Activated T-cell treated with anti-CD3 and anti-CD28 coated beads, Interleukin-2, amount 50 U/mL, for 48 hours (primary cell): ENCODE measurements around the gene SBF1.
"Not testable (repeated sequence)": the region's sequence is repeated elsewhere in the genome, so short reads cannot be mapped to it uniquely, and the experiment has no call there.

ENCODE experiments used
- DNase-seq, 2 experiments: peaks; one replicate each; pipeline ENCODE4 v3.0.0-alpha.2; 2020

SBF1 gene

DNA sequence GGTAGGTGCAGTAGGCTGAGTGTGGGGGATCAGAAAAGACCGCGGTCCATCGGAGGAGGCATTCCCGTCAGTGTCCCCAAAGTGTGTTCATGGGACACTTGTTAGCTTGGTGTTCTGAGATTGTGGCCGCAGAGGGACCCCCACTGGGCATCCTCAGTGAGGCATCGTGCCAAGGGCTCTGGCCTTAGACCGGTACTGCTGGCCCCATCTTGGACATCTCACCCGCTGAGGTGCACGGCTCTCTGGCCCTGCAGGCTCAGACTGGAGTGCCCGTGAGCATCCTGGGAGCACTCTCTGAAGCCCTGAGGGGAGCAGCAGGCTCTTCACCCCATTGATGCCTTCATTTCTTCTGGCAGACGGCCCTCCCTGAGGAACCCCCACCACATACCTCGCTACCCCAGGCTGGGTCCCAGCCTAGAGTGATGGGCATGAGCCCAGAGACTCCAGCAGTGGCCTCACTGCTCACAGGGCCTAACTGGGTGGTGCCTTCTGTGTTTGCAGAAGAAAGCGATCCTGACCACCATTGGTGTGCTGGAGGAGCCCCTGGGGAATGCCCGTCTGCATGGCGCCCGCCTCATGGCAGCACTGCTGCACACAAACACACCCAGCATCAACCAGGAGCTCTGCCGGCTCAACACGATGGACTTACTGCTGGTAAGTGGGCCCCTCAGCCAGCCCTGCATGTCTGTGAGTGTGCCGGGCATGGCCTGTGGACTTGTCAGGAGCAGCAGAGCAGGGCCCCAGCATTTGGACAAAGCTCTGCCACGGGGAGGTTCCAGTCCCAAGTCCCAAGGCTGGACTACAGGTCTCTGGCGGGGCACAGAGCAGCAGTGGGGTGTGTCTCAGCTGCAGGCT lies 51.6 kb downstream of the SBF1 start:
- DNase-seq, result no peak

DNA sequence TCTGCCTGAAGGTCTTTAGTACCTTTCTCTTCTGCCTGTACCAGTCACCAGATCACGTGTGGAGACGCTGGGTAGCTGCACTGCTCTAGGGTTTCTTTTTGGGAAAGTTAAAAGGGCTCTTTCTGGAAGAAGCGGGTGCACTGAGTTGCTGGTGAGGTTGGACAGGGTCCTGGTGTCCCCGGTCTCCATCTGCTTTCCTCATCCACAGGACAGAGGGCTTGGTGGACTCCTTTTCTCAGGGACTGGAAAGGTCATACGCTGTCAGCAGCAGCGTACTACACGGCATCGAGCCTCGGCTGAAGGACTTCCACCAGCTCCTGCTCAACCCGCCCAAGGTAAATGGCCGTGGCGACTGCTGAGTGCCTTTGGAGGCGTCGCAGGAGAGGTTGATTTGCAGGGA lies 52.8 kb downstream of the SBF1 start:
- DNase-seq, result no peak

DNA sequence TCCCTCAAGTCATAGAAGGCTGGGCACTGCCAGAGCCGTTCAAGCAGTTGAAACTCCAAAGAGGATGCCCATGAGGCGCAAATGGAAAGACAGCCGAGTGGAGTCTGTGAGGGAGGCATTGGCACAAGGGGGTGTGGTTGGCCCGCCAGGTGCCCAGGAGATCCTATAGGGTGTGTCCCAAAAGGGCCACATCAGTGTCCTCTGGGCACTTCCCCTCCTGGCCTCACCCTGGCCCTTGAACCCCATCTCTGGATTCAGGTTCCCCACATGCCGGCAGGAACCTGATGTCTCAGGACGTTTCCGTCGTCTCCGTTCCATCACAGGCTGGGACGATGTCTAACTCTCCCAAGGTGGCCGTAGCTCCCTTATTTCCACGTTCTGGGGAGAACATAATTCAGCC lies 54.3 kb downstream of the SBF1 start:
- no peak for DNase-seq

DNA sequence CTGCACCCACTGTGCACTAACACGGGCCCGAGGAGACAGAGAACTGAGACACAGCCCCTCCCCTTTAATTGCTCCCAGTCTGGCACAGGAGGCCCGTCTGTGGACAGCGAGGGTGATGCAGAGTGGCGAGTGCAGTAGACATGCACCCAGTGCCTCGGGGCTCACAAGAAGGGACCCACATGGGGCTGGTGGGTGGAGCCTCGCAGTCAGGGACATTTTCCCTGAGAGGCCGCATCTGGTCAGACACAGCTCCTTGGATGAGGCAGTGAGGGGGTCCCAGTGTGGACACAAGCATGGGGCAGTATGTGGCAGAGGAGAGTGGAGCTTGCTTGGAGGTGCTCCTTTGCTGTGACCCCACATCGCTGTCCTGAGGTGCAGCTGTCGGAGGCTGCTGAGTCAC lies 54.8 kb downstream of the SBF1 start:
- no peak for DNase-seq

DNA sequence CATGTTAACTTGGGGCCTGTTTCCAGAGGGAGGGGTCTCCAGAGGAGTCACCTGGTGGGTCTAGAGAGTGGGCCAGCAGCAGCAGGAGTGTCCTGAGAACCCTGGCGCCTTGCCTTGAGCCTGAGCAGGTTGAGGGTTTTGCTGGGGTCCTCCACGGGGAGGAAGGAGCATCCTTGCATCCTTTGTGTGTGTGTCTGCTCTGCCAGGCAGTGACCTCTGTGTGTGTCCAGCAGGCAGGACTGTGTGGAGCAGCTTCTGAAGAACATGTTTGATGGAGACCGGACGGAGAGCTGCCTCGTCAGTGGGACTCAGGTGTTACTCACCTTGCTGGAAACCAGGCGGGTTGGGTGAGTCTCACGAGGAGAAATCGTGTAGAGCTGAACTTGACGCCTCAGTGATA lies 55.7 kb downstream of the SBF1 start:
- no peak for DNase-seq

DNA sequence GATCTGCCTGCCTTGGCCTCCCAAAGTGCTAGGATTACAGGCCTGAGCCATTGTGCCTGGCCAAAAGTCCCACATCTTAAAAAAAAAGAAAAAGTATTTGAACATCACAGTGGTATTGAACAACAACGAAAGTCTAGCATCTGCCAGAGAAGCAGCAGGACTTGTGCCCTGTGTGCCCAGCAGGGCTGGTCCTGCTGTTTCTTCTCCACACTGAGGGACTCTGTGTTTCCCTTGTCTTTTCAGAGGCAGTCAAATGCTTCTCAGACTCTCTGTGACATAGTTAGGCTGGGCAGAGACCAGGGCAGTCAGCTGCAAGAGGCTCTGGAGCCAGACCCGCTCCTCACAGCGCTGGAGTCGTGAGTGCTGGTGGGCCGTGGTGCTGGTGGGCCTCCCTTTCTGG lies 56.2 kb downstream of the SBF1 start:
- no peak for DNase-seq

DNA sequence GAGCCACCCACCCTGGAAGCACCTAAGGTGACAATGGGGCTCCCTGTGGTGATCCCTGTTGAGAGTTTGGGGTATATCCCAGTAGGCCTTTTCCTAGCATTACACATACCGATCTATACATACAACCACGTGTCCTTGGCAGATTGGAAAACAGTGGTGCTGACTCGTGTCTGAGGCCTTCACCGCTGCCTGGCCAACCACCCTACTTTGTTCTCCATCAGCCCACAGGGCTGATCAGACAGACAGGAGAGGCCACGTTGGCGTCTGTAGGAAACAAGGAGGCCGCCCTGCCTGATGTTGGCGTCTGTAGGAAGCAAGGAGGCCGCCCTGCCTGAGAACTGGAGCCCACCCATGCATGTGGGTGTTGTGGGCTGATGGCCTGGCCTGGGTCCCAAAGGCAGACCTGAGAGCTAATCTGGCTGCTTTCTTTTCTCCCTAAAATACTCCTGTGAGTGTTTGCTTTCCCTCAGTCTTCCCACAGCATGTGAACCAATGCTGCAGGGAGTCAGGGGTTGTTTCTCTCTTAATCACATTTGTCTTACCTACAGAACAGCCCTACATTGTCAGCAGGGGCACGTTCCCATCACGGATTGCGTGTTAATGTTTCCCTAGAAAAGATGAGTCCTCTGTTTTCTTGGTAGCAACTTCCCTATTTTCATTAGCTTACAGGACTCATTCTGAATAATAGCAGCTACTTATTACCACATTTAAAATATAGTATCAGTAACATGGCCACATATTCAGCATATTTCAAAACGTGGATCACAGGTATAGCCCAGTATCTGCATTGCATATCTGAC lies 57.2 kb downstream of the SBF1 start:
- DNase-seq, result no peak

DNA sequence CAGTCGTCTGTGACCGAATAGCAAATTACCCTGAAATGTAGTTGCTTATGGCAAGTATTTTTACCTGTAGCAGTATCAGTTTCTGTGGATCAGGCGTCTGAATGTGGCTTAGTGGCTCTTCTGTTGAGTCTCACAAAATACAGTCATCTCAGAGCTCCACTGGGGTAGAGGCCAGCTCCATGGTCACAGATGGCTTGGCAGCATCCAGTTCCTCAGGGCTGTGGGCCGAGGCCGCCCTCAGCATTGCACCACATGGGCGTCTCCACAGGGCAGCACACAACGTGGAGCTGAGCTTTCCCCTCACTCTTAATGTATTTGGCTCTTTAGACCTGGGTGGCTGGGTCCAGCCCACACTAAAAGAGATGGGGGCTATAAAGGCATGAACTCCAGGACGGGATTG lies 57.8 kb downstream of the SBF1 start:
- no peak for DNase-seq

DNA sequence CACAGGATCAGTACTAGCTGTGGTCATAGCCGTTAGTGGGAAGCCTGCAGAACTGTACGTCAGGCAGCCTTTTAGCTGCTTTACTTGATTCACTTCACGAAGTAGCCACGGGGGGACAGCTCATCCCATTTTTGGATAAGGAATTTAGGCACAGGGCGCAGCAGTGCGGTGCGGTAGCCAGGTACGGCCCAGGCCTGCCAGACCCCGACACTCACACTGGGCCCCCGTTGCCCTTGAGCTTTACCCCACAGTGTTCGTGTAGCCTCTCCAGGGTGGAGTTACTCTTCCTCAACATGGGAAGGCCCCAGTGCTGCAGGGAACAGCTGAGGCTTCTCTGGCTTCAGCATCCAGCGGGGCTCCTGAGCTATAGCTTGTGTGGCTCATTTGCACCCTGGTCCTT lies 59.4 kb downstream of the SBF1 start:
- no peak for DNase-seq

DNA sequence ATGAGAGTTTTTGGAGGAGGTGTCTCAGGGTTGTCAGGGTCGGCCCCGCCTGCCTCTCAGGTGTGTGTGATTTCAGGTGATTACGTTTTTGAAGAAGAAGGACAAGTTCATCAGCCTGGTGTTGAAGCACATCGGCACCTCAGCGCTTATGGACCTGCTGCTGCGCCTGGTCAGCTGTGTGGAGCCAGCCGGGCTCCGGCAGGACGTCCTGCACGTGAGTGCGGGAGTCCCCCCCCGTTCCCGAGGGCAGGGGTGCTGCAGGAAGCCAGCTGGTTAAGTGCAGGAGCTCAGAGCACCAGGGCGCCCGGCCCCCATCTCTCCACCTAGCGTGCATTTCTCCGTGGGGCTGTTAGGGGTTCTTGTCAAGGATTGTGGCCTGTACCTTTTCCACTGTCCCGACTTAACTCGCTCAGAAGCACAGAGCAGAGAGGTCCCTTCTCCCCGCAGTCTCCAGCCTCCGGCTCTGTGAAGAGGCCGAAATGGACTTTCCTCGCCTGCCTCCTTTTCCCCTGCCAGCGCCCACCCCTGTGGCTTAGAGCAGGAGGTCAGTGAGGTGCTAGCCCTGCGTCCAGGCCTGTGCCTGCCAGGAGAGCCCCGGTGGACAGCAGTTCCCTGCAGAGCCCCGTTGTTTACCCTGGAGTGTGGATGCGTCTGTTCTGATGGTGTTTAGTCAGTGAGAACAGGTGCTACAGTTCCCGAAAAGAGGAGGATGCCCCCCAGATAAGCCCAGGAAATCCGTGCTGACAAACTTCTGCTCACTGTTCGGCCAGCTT lies 60.2 kb downstream of the SBF1 start:
- DNase-seq, result no peak

DNA sequence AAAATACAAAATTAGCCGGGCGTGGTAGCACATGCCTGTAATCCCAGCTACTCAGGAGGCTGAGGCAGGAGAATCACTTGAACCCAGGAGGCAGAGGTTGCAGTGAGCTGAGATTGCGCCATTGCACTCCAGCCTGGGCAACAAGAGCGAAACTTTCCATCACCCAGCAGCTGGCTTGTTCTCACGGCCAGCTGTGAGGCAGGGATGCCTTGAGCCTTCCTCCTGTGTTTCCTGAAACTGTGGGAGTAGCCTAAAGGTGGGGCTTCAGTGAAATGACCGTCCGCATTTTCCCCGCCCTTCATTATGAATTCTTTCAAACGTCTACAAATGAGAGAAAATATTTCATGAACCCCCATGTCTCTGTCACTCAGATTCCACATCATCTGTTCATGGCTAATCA lies 65.9 kb downstream of the SBF1 start:
- DNase-seq, result not testable (repeated sequence)

DNA sequence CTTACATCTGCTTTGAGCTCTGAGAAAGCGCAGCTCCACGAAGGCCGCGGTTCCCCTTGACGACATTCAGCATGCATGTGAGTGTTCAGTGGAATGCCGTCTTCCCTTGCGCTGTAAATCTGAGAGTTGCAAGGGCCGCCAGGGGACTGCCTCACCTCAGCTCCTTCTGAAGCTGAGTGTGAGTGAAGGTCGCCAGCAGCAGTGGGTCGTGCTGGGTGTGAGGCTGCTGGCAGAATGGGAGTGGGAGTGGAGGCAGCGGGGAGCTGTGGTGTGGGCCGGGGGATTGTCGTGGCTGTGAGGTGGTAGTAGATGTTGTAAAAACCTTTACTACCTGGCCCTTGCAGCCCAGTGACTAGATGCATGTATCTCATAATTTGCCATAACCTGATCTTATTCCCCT lies 66.5 kb downstream of the SBF1 start:
- no peak for DNase-seq

DNA sequence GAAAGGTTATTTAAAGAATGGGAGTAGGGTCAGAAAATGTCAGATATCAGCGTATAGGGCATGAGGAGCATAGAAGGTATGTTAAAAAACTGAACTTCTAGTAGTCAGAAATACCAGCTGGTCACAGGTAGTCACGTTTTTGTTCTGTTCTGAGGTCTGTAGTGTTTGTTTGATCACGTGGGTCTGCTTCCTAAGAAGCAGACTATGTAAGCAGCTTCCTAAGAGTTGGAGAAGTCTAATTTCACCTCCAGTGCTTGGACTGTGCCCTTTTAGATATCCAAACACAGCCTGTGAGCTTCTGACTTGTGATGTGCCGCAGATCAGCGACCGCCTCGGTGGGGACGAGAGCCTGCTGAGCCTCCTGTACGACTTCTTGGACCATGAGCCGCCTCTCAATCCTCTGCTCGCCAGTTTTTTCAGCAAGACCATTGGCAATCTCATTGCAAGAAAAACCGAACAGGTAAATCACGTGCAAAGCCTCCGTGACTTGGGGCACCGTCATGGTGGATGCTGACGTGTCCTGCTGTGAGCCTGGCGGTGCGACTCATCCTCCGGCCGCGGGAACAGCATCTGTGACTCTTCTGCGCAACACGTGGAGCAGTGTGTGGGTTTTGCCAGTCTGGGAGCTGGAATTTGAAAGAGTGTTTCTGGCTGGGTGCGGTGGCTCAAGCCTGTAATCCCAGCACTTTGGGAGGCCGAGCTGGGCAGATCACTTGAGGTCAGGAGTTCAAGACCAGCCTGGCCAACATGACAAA lies 68.2 kb downstream of the SBF1 start:
- no peak for DNase-seq

DNA sequence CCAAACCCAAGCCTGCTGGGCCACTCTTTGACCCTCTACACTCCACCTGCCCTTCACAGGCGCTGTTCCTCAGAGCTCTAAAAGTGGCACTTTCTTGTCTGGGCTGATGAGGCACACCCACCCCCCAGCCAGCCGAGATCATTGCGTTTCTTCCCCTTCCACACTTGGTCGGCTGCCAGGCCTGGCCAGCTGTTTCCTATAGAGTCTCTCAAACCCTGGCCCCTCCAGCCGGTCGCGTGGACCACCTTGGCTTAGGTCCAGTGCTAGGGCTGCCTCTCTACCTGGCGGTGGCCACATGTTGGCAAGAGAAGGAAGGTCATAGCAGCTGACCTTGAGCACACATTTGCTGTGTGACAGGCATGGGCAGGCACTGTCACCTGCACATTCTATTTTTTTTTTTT lies 71.1 kb downstream of the SBF1 start:
- DNase-seq, result no peak

DNA sequence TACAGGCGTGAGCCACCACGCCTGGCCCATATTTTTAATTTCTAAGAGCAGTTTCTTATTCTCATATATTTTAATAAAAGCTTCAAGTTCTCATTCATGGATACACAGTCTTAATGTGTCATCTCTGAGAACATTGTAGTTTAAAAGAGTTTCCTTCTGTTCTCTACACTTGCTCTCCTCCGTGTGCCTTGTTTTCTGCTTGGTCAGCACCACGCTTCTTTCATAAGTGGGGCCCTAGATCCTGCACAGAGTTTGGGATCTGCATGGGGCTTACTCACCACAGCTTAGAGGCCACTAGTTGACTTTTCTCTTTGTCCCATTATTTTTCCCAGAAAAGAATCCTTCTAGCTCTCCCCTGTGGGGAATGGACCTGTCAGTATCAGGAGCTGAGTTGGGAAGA lies 72.9 kb downstream of the SBF1 start:
- no peak for DNase-seq

DNA sequence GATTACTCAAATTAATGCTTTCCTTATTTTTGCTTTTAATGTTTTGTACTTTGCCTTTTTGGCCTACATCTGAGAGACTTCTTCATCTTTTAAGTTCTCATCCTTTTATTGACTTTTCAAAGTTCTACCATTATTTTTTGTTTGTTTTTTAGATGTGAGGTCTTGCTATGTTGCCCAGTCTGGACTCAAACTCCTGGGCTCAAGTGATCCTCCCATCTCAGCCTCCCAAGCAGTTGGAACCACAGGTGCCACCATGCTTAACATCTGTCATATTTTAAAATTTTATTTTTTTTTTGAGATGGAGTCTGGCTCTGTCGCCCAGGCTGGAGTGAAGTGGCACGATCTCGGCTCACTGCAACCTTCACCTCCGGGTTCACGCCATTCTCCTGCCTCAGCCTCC lies 73.9 kb downstream of the SBF1 start:
- DNase-seq, result no peak

DNA sequence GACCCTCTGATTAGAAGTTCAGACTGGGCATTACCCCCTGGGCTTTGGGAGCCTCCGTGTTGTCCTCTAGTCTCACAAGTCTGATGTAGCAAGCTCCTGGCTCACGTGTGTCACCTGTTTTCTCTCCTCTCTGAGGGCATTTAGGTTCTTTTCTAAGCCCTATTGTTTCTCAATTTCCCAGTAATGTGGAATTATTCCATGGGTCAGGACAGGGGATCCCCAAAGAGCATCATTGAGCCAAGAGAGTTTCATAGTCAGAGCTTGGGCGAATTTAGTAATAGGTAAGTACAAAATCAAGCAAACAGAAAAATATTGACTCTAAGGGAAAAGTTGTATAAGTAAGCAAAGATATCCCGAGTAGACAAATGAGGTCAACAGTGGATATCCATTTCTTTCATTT lies 74.4 kb downstream of the SBF1 start:
- no peak for DNase-seq

DNA sequence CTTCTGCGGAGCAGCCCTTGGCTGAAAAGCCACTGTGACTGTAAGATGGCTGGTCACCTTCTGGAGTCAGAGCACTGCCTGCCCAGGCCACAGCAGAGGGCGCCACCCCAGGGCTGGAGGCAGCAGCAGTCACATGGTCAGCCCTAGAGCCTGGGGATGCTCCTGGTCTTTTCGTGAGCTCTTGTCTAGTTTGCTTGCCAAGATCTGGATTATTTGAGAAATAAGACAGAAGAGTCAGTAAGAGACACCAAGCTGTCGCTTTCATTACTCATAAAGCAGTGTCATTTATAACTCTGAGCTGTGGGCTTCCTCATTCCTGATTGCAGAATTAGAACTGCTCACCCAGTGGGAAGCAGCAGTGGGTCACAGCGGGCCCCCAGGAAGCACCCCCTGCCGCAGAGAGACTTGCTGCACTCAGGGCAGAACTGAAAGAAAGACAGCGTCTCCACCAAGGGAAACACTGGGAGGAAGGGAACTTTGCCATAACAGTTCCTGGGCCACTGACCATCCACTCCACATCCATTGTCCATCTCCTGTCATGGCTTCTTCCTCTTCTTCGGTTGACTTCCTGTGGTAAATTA lies 75.0 kb downstream of the SBF1 start:
- DNase-seq, result peak; percentile 38 to 49

DNA sequence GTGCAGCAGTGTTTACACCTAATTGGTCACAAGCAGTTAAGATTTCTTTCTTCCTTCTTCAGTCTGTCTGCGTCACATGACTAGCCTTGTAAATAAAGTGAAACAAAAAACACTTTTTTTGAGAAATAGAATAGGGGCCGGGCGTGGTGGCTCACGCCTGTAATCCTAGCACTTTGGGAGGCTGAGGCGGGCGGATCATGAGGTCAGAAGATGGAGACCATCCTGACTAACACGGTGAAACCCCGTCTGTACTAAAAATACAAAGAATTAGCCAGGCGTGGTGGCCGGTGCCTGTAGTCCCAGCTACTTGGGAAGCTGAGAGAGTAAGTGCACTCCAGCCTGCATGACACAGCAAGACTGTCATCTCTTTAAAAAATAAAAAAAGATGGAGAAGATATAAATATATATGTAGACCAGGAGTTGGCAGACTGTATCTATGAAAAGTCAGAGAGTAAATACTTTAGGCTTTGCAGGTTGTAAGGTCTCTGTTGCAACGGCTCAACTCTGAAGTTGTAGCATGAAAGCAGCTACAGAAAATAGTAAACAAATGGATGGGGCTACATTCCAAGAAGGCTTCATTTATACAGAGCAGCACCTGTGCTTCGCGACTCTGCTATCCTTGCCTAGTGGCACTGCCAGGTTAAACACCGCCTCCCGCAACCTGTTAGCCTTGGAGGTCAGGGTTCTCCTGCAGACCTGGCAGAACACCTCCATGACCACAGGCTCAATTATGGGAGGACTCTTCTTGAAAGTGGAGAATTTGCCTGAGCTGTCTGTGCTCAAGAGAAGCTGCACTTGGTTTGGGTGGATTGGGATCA lies 75.8 kb downstream of the SBF1 start:
- no peak for DNase-seq

DNA sequence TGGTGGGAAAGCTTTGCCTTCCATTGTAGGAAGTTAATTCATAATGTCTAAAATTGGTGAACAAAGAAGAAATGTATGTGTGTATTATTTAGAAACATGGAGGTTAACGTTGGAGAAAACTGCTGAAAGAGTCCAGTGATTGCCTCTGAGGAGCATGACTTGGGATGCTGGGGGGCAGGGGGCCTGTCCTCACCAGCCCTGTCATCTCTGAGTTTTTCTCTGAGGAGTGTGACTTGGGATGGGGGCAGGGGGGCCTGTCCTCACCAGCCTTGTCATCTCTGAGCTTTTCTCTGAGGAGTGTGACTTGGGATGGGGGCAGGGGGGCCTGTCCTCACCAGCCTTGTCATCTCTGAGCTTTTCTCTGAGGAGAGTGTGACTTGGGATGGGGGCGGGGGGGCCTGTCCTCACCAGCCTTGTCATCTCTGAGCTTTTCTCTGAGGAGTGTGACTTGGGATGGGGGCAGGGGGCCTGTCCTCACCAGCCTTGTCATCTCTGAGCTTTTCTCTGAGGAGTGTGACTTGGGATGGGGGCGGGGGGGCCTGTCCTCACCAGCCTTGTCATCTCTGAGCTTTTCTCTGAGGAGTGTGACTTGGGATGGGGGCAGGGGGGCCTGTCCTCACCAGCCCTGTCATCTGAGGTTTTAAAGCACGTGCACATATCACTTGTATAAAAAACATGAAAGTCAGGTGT lies 77.3 kb downstream of the SBF1 start:
- DNase-seq, result not testable (repeated sequence)
